ENCODE measurements around the gene PEAK3. TPM values are rescaled to one million over a fixed set of nuclear protein-coding genes. Genes with fewer than 3 reads are reported as not detected.
A peak's percentile ranks its signal among the peaks of the same experiment; 100 is the strongest.

PEAK3 gene
- total and polyA plus RNA-seq, 9 of the 15 experiments (the other 6 are each of a cell fraction or from before 2014, with no cell fraction given) = 0.07 to 0.40 TPM; not detected in 7

DNA sequence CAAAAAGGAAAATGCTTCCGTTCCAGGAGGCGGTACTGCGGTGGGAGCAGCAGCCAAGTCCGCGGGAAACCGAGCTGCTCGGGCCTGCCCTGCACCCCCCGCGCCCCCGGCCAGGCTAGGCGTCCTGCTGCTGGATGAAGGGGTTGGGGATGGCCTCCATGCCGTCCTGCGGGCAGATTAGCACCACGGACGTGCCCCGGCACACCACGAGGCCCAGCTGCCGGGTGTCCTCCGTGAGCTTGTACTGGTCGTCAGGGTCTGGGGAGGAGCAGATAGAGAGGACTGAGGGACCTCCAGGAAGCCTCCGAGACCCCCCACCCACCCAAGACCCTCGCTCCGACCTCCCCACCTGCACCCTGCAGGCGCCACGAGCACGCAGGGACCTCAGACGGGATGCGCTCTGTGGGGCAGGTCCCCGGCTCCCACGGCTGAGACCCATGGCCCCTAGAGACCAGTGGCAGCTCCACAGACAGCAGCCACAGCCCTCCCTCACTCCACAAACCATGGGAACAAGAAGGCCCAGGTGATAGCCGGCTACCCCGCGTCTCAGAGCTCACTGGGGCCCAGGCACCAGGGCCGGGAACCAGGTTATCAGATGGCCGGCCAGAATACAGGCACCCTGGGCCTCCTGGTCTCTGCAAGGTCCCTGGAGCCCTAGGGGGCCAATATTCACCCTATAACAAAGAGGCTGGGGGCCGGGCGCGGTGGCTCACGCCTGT, 39.7 kb upstream of the PEAK3 start:
- no peak overlapping the region for H2AFZ ChIP-seq (ENCODE audit: low read depth, low read length)
- TF ChIP-seq DDX20 (tag; IDR thresholded peaks at IDR 0.05; ENCODE audit: low read depth) (no peak), RBFOX2 (IDR thresholded peaks at IDR 0.05; ENCODE audit: low read depth, low read length) (peak; percentile 53), ZNF134 (CRISPR knock-in tag; conservative IDR thresholded peaks at IDR 0.05) (no peak), POLR2G (IDR thresholded peaks at IDR 0.05; ENCODE audit: low read depth, low read length) (peak; percentile 56), ZBTB1 (CRISPR knock-in tag; IDR thresholded peaks at IDR 0.05; ENCODE audit: borderline replicate concordance, low read depth) (no peak), PHF20 (IDR thresholded peaks at IDR 0.05; ENCODE audit: partially characterized antibody) (no peak)
- TF ChIP-seq, protein P1, sequence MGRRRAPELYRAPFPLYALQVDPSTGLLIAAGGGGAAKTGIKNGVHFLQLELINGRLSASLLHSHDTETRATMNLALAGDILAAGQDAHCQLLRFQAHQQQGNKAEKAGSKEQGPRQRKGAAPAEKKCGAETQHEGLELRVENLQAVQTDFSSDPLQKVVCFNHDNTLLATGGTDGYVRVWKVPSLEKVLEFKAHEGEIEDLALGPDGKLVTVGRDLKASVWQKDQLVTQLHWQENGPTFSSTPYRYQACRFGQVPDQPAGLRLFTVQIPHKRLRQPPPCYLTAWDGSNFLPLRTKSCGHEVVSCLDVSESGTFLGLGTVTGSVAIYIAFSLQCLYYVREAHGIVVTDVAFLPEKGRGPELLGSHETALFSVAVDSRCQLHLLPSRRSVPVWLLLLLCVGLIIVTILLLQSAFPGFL (CRISPR knock-in tag; IDR thresholded peaks at IDR 0.05) = no peak
- TF ChIP-seq, protein P2, sequence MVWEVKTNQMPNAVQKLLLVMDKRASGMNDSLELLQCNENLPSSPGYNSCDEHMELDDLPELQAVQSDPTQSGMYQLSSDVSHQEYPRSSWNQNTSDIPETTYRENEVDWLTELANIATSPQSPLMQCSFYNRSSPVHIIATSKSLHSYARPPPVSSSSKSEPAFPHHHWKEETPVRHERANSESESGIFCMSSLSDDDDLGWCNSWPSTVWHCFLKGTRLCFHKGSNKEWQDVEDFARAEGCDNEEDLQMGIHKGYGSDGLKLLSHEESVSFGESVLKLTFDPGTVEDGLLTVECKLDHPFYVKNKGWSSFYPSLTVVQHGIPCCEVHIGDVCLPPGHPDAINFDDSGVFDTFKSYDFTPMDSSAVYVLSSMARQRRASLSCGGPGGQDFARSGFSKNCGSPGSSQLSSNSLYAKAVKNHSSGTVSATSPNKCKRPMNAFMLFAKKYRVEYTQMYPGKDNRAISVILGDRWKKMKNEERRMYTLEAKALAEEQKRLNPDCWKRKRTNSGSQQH (CRISPR knock-in tag; IDR thresholded peaks at IDR 0.05) = no peak
- intact Hi-C loops (cut with micrococcal nuclease) (loop anchor here (10.0 kb wide), 1 partner anchor 63 kb away; no protein-coding TSS in a partner anchor), in situ Hi-C loops (cut with MboI) (no loop called here)
- H3K79me2 ChIP-seq (ENCODE audit: control insufficient read depth, insufficient read depth, low read length) = peaks cover 19% of the 10 kb centered on the region
- CTCF ChIA-PET (ENCODE audit: low intra/inter-chr PET ratio) = no interaction called here
- POLR2A ChIA-PET = interaction anchor here (0.6 to 1.6 kb wide), 5 partner anchors 16 to 88 kb away, joined by 3 to 6 read pairs (median 4); no protein-coding TSS in a partner anchor
- no peak overlapping the region for H3K4me3 ChIP-seq
- WGBS (ENCODE audit: insufficient coverage, low coverage, missing lambda C conversion rate) = 90% methylated on average over 33 of the region's 39 CpGs
- H3K36me3 ChIP-seq (ENCODE audit: control insufficient read depth, insufficient read depth, low read length) = peaks cover 50% of the 10 kb centered on the region; the same call in 2 of the 3 replicates
- H4K20me1 ChIP-seq (replicated peaks; ENCODE audit: control insufficient read depth, insufficient read depth, low read length) = no peaks in the 10 kb centered on the region
- ATAC-seq (no peak), FAIRE-seq (no peak), DNase-seq (ENCODE audit: extremely low read depth in 1 of 4, low spot score in 3 of 4) (no peak)
- H3K9ac ChIP-seq (ENCODE audit: insufficient read depth in 1 of 2, low read depth in 2 of 2, low read length in 2 of 2) = no peak overlapping the region
- H3K9me3 ChIP-seq (replicated peaks; ENCODE audit: control insufficient read depth, insufficient read depth, low read depth, low read length) = no peaks in the 10 kb centered on the region
- peaks cover 3 to 52% of the 10 kb centered on the region in 2 experiments; a peak in 4 of 5 replicates for H3K4me1 ChIP-seq (replicated peaks in 1 of 2; ENCODE audit: control insufficient read depth in 2 of 2, insufficient read depth in 2 of 2, low read length in 2 of 2)
- no TSS peak for BruUV-seq (replicated peaks)
- no peaks in the 10 kb centered on the region for H3K9me1 ChIP-seq (ENCODE audit: control insufficient read depth, insufficient read depth, low read length)
- H3K27ac ChIP-seq (ENCODE audit: extremely low read depth, low read depth, low read length) = no peak overlapping the region
- H3K27me3 ChIP-seq (ENCODE audit: control insufficient read depth in 2 of 2, insufficient read depth in 2 of 2, low read length in 2 of 2) = no peaks in the 10 kb centered on the region
- no peak overlapping the region for H3K4me2 ChIP-seq (ENCODE audit: insufficient read depth, low read length)
